Endothelial cell (in vitro differentiated cells): Measurements from ENCODE around the gene CHAMP1. TPM values are rescaled to one million over a fixed set of nuclear protein-coding genes. Genes with fewer than 3 reads are reported as not detected.

Source experiments
- DNase-seq: peaks from one replicate; pipeline ENCODE4 v3.0.0; 2021; ENCODE audit warnings: low spot score
- H3K27ac Mint-ChIP-seq: one replicate; pipeline ENCODE4 v1.8.0; 2021; ENCODE audit warnings: mixed read lengths, inconsistent platforms; ENCODE audit not compliant: unreplicated experiment
- H3K27me3 Mint-ChIP-seq: one replicate; pipeline ENCODE4 v1.8.0; 2021; ENCODE audit warnings: mild to moderate bottlenecking, moderate library complexity, mixed read lengths, inconsistent platforms; ENCODE audit not compliant: unreplicated experiment
- H3K36me3 Mint-ChIP-seq: one replicate; pipeline ENCODE4 v1.8.0; 2021; ENCODE audit warnings: mild to moderate bottlenecking, low read depth, mixed read lengths, inconsistent platforms; ENCODE audit not compliant: unreplicated experiment
- H3K4me1 Mint-ChIP-seq: one replicate; pipeline ENCODE4 v1.8.0; 2021; ENCODE audit warnings: mild to moderate bottlenecking, mixed read lengths, inconsistent platforms; ENCODE audit not compliant: unreplicated experiment
- H3K4me3 Mint-ChIP-seq: one replicate; pipeline ENCODE4 v1.8.0; 2021; ENCODE audit warnings: mild to moderate bottlenecking, mixed read lengths, inconsistent platforms; ENCODE audit not compliant: unreplicated experiment
- H3K9me3 Mint-ChIP-seq: one replicate; pipeline ENCODE4 v1.8.0; 2021; ENCODE audit warnings: mixed read lengths, inconsistent platforms; ENCODE audit not compliant: unreplicated experiment
- CTCF ChIP-seq: fragments of 200-600 bp; sonication (generic); IDR thresholded peaks from one replicate; pipeline ENCODE4 v1.5.0; 2021; ENCODE audit warnings: antibody characterized with exemption; ENCODE audit not compliant: unreplicated experiment
- total RNA-seq: library from RNA; stranded (reverse); fragmentation: NEBNext Ultra II Directional; extraction: Animal tissue kit (Norgen Biotek cat#: 25700); gene quantifications from one replicate; pipeline ENCODE4 v1.2.1, GENCODE V29; 2021; ENCODE audit not compliant: unreplicated experiment

Gene CHAMP1
- total RNA-seq, 1 donor from 2014 or later: 21.6 TPM

- Mint-ChIP-seq H3K4me1 (peaks cover 14% of the 10 kb centered on the region), H3K27ac (no peak overlapping the region), H3K36me3 (peaks cover 30% of the 10 kb centered on the region), H3K27me3 (peaks cover 5% of the 10 kb centered on the region), H3K9me3 (no peaks in the 10 kb centered on the region), H3K4me3 (peak overlapping the region; percentile 73)
- TF ChIP-seq CTCF: no peak
- no peak for DNase-seq
These were observed 29.0 kb upstream of the CHAMP1 start for GRCh38 chr13:114285166-114285808.

- no peak for DNase-seq
- Mint-ChIP-seq H3K36me3 (peaks cover 30% of the 10 kb centered on the region), H3K4me1 (peaks cover 7% of the 10 kb centered on the region), H3K27me3 (no peaks in the 10 kb centered on the region), H3K27ac (peak overlapping the region; percentile 0), H3K9me3 (no peaks in the 10 kb centered on the region), H3K4me3 (peak overlapping the region; percentile 5)
- TF ChIP-seq CTCF: no peak
These were observed 27.5 kb upstream of the CHAMP1 start for GRCh38 chr13:114286808-114287207.

GRCh38 chr13:114288157-114288591 is 26.1 kb upstream of the CHAMP1 start:
- DNase-seq: no peak
- Mint-ChIP-seq H3K4me1 (peaks cover 5% of the 10 kb centered on the region), H3K27ac (no peak overlapping the region), H3K27me3 (no peaks in the 10 kb centered on the region), H3K36me3 (peaks cover 30% of the 10 kb centered on the region), H3K9me3 (no peaks in the 10 kb centered on the region), H3K4me3 (peak overlapping the region; percentile 44)
- no peak for TF ChIP-seq CTCF

- DNase-seq: no peak
- no peak overlapping the region for H3K27ac Mint-ChIP-seq
- no peaks in the 10 kb centered on the region for H3K4me1 Mint-ChIP-seq
- no peak for TF ChIP-seq CTCF
- peaks cover 2% of the 10 kb centered on the region for H3K27me3 Mint-ChIP-seq
- H3K36me3 Mint-ChIP-seq: peaks cover 34% of the 10 kb centered on the region
- H3K9me3 Mint-ChIP-seq: no peaks in the 10 kb centered on the region
- no peak overlapping the region for H3K4me3 Mint-ChIP-seq
These were observed 17.9 kb upstream of the CHAMP1 start for GRCh38 chr13:114296448-114296847.

- TF ChIP-seq CTCF: no peak
- H3K27me3 Mint-ChIP-seq: peaks cover 2% of the 10 kb centered on the region
- no peaks in the 10 kb centered on the region for H3K9me3 Mint-ChIP-seq
- H3K36me3 Mint-ChIP-seq: peaks cover 38% of the 10 kb centered on the region
- H3K4me1 Mint-ChIP-seq: no peaks in the 10 kb centered on the region
- H3K27ac Mint-ChIP-seq: no peak overlapping the region
- no peak for DNase-seq
- H3K4me3 Mint-ChIP-seq: no peak overlapping the region
These were observed 17.4 kb upstream of the CHAMP1 start for GRCh38 chr13:114296902-114297301.
